HepG2 (cell line): Measurements from ENCODE around the gene SLC25A10. TPM values are rescaled to one million over a fixed set of nuclear protein-coding genes. Genes with fewer than 3 reads are reported as not detected.

Experiments
- ATF1 ChIP-seq: IDR thresholded peaks from 2 replicates; pipeline ENCODE4 v1.6.1; 2016; ENCODE audit warnings: mild to moderate bottlenecking, control low read depth
- ATRX ChIP-seq: sonication (generic); formaldehyde crosslinking; IDR thresholded peaks from 2 replicates; pipeline ENCODE4 v1.4.0; 2020; ENCODE audit warnings: missing genetic modification reagents, borderline replicate concordance
- CREB1 ChIP-seq, 2 experiments: fragments of 450-650 bp in 1 of 2; IDR thresholded peaks; 2 replicates each; pipeline ENCODE4 v1.6.1; 2016 to 2017; ENCODE audit warnings: control low read depth in 1 of 2, mild to moderate bottlenecking in 1 of 2, missing compliant biosample characterization in 1 of 2, missing genetic modification characterization in 1 of 2
- EEA1 ChIP-seq: sonication (generic); formaldehyde crosslinking; IDR thresholded peaks from 2 replicates; pipeline ENCODE4 v1.5.1; 2020; ENCODE audit warnings: mild to moderate bottlenecking, missing genetic modification reagents, borderline replicate concordance
- GABPB1 ChIP-seq: IDR thresholded peaks from 2 replicates; pipeline ENCODE4 v1.6.1; 2016; ENCODE audit warnings: mild to moderate bottlenecking, missing genetic modification reagents, moderate library complexity, missing compliant biosample characterization
- MEIS1 ChIP-seq: sonication (generic); formaldehyde crosslinking; IDR thresholded peaks from 2 replicates; pipeline ENCODE4 v1.9.0; 2021; ENCODE audit warnings: mild to moderate bottlenecking, missing genetic modification reagents, moderate library complexity, borderline replicate concordance
- MIER3 ChIP-seq: IDR thresholded peaks from 2 replicates; pipeline ENCODE4 v1.6.1; 2016; ENCODE audit warnings: missing compliant biosample characterization, borderline replicate concordance
- MXD3 ChIP-seq: IDR thresholded peaks from 2 replicates; pipeline ENCODE4 v1.6.1; 2016; ENCODE audit warnings: mild to moderate bottlenecking, missing biosample characterization, missing genetic modification reagents
- NCOA5 ChIP-seq: sonication (generic); formaldehyde crosslinking; IDR thresholded peaks from 2 replicates; pipeline ENCODE4 v1.4.0; 2020; ENCODE audit warnings: missing genetic modification reagents
- NFYC ChIP-seq: IDR thresholded peaks from 2 replicates; pipeline ENCODE4 v1.6.1; 2016; ENCODE audit warnings: missing genetic modification reagents, missing compliant biosample characterization
- NONO ChIP-seq, 2 experiments: fragments of 450-650 bp in 1 of 2; sonication (generic) in 1 of 2; formaldehyde crosslinking in 1 of 2; IDR thresholded peaks in 1 of 2; conservative IDR thresholded peaks in 1 of 2; 2 replicates each; pipeline versions ENCODE4 v1.6.1 to v1.8.0; 2017 to 2022; ENCODE audit warnings: mild to moderate bottlenecking in 1 of 2, missing genetic modification reagents in 1 of 2, moderate library complexity in 1 of 2
- PAX8 ChIP-seq: sonication (generic); formaldehyde crosslinking; IDR thresholded peaks from 2 replicates; pipeline ENCODE4 v1.8.0; 2022; ENCODE audit warnings: mild to moderate bottlenecking, missing genetic modification reagents, borderline replicate concordance
- PITX1 ChIP-seq: sonication (generic); formaldehyde crosslinking; IDR thresholded peaks from 2 replicates; pipeline ENCODE4 v1.5.1; 2020; ENCODE audit warnings: mild to moderate bottlenecking, missing genetic modification reagents
- REPIN1 ChIP-seq: sonication (generic); formaldehyde crosslinking; IDR thresholded peaks from 2 replicates; pipeline ENCODE4 v1.8.0; 2022; ENCODE audit warnings: missing genetic modification reagents, low read depth, mild to moderate bottlenecking, borderline replicate concordance
- SP1 ChIP-seq, 2 experiments: fragments of 450-650 bp in 1 of 2; sonication (generic) in 1 of 2; formaldehyde crosslinking in 1 of 2; IDR thresholded peaks; 2 replicates each; pipeline versions ENCODE4 v1.4.0 to v1.6.1; 2016 to 2020; ENCODE audit warnings: missing genetic modification reagents in 1 of 2
- TGIF2 ChIP-seq: IDR thresholded peaks from 2 replicates; pipeline ENCODE4 v1.6.1; 2016; ENCODE audit warnings: control low read depth, missing compliant biosample characterization
- THYN1 ChIP-seq: sonication (generic); formaldehyde crosslinking; IDR thresholded peaks from 2 replicates; pipeline ENCODE4 v1.8.1; 2023; ENCODE audit warnings: low read depth, mild to moderate bottlenecking, moderate library complexity, missing genetic modification reagents, borderline replicate concordance
- ZGPAT ChIP-seq: IDR thresholded peaks from 2 replicates; pipeline ENCODE4 v1.6.1; 2016; ENCODE audit warnings: mild to moderate bottlenecking
- ZIK1 ChIP-seq: sonication (generic); formaldehyde crosslinking; IDR thresholded peaks from 2 replicates; pipeline ENCODE4 v1.5.0; 2020; ENCODE audit warnings: mild to moderate bottlenecking, low read depth, missing genetic modification reagents, borderline replicate concordance
- ZKSCAN5 ChIP-seq: sonication (generic); formaldehyde crosslinking; IDR thresholded peaks from 2 replicates; pipeline ENCODE4 v1.5.1; 2020; ENCODE audit warnings: mild to moderate bottlenecking, missing genetic modification reagents
- ZNF362 ChIP-seq: sonication (generic); formaldehyde crosslinking; IDR thresholded peaks from 2 replicates; pipeline ENCODE4 v1.4.0; 2020; ENCODE audit warnings: missing genetic modification reagents, mild to moderate bottlenecking, borderline replicate concordance
- ZNF724P ChIP-seq: sonication (generic); formaldehyde crosslinking; IDR thresholded peaks from 2 replicates; pipeline ENCODE4 v1.8.0; 2022; ENCODE audit warnings: missing genetic modification reagents, borderline replicate concordance
- ZNF746 ChIP-seq: sonication (generic); formaldehyde crosslinking; IDR thresholded peaks from 2 replicates; pipeline ENCODE4 v1.8.0; 2022; ENCODE audit warnings: mild to moderate bottlenecking, missing genetic modification reagents
- ZSCAN22 ChIP-seq: sonication (generic); formaldehyde crosslinking; IDR thresholded peaks from 2 replicates; pipeline ENCODE4 v1.4.0; 2020; ENCODE audit warnings: mild to moderate bottlenecking, missing genetic modification reagents
- ZSCAN31 ChIP-seq: sonication (generic); formaldehyde crosslinking; IDR thresholded peaks from 2 replicates; pipeline ENCODE4 v1.5.0; 2020; ENCODE audit warnings: low read depth, mild to moderate bottlenecking, missing genetic modification reagents
- polyA plus RNA-seq, 8 experiments: library from polyadenylated mRNA; depleted of rRNA in 3 of 8; stranded (reverse) in 7 of 8; unstranded in 1 of 8; fragments of >200 nt; fragmentation: Illumina TruSeq in 4 of 8; extraction: Trizol in 4 of 8; gene quantifications; 2 replicates each; pipeline versions ENCODE4 v1.2.1 to v1.2.3, GENCODE V29; 2011 to 2016; ENCODE audit warnings: low read depth in 4 of 8, missing spikeins in 1 of 8, mixed read lengths in 1 of 8; ENCODE audit not compliant: insufficient read depth in 1 of 8
- total RNA-seq, 5 experiments: library from RNA; depleted of rRNA; stranded (reverse); fragments of >200 nt; fragmentation: Illumina TruSeq; extraction: Trizol; gene quantifications; 2 replicates each; pipeline ENCODE4 v1.2.3, GENCODE V29; 2016; ENCODE audit warnings: low read depth in 1 of 5

Gene SLC25A10
- total and polyA plus RNA-seq, 2 of the 13 experiments (the other 11 are each of a cell fraction or from before 2014, with no cell fraction given): 46.5 to 140 TPM

GRCh38 chr17:81733507-81734404 is 21.7 kb downstream of the SLC25A10 start (continued):
- TF ChIP-seq PAX8 (CRISPR knock-in tag) (no peak), ZGPAT (CRISPR knock-in tag) (peak; percentile 58), MXD3 (CRISPR knock-in tag) (peak; percentile 37; the same call in 1 of the 2 replicates), NONO (IDR thresholded peaks at IDR 0.05) (no peak), NONO (CRISPR knock-in tag; conservative IDR thresholded peaks at IDR 0.05) (peak; percentile 85), ZKSCAN5 (no peak), NFYC (peak; percentile 32; the same call in 1 of the 2 replicates), THYN1 (CRISPR knock-in tag) (no peak), ZNF724P (CRISPR knock-in tag) (peak; percentile 72; the same call in 1 of the 2 replicates), ZSCAN22 (CRISPR knock-in tag) (no peak), TGIF2 (CRISPR knock-in tag) (no peak), REPIN1 (CRISPR knock-in tag) (0 out of 2 replicates have a peak, but pooled peaks have one; percentile 23), ZIK1 (CRISPR knock-in tag) (0 out of 2 replicates have a peak, but pooled peaks have one; percentile 51), MIER3 (0 out of 2 replicates have a peak, but pooled peaks have one; percentile 37), ATRX (CRISPR knock-in tag) (no peak), ATF1 (CRISPR knock-in tag) (no peak), GABPB1 (CRISPR knock-in tag) (peak; percentile 72), ZNF746 (no peak), CREB1 (IDR thresholded peaks at IDR 0.05) (no peak), CREB1 (CRISPR knock-in tag; IDR thresholded peaks at IDR 0.05) (no peak), ZNF362 (no peak), ZSCAN31 (peak; percentile 65; the same call in 1 of the 2 replicates), MEIS1 (CRISPR knock-in tag) (peak; percentile 89; the same call in 1 of the 2 replicates), PITX1 (peak; percentile 77; the same call in 1 of the 2 replicates), EEA1 (CRISPR knock-in tag) (no peak), NCOA5 (no peak), SP1 (IDR thresholded peaks at IDR 0.05) (no peak), SP1 (CRISPR knock-in tag; IDR thresholded peaks at IDR 0.05) (peak; percentile 50; the same call in 1 of the 2 replicates)
